Pulmonary artery endothelial cell (primary cell): ENCODE measurements around the gene CCDC33. TPM values are rescaled to one million over a fixed set of nuclear protein-coding genes. Genes with fewer than 3 reads are reported as not detected.

ENCODE experiments used
- DNase-seq: peaks from one replicate; pipeline ENCODE4 v3.0.0-alpha.2; 2011; ENCODE audit warnings: low read depth, low spot score
- total RNA-seq: library from RNA; depleted of rRNA; stranded (reverse); fragments of >200 nt; gene quantifications from 2 replicates; pipeline ENCODE4 v1.2.3, GENCODE V29; 2014

Gene CCDC33
- total RNA-seq, 1 donor from 2014 or later: not detected

DNA sequence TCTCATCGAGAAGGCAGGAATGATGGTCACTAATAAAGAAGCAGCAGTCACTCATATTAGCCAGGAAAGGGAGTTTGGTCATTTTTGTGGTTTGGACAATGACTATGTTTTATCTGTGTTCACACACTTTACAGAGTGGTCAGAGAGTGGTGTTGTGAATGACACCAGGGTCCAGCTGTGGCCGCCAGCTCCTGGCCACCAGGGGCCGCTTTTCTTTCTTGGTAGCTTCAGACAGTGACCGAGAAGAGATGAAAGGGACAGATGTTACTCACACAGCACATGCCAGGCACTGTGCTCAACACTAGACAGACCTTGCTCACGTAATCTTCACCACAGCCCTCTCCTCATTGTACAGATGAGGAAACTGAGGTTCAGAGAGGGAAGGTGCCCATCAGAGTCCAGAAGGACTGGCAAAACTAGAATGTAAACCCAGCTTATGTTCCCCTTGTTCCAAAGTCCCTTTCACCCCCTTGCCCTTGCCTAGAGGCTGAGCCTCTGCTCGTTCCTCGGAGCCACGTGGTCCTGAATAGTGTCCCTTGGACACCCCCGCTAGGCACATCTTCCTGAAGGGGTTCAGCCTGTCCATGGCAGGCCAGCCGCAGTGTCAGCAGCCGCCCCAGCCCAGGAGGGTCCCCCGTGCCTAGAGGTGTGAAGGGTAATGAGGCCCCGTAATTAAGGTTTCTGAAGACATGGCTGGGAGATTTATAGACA is 75.8 kb downstream of the CCDC33 start:
- no peak for DNase-seq

DNA sequence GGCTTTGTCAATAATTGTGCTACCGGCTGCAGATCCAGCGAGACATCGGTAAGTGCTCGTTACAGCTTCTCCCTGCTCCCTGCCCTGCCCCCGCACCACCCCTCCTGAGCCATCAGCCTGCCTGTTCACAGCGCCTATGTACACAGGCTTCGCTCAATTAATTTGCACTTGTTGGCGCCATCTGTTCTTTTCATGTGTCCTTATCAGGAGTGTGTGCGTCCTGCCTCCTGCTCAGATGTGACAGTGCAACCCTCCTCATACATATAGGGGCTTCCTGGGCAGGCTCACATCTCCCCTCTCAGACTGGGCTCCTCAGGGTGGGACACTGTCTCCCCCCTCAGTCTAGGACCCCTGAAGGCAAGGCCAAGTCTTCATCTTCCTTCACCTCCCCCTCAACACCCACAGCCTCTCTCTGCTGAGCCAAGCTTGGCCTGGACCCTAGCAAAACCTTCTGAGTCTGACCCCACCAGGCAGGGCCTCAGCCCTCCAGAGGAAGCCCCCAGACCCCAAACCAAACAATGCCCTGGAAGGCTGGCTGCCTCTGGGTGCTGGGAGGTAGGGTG is 76.4 kb downstream of the CCDC33 start:
- DNase-seq: no peak

DNA sequence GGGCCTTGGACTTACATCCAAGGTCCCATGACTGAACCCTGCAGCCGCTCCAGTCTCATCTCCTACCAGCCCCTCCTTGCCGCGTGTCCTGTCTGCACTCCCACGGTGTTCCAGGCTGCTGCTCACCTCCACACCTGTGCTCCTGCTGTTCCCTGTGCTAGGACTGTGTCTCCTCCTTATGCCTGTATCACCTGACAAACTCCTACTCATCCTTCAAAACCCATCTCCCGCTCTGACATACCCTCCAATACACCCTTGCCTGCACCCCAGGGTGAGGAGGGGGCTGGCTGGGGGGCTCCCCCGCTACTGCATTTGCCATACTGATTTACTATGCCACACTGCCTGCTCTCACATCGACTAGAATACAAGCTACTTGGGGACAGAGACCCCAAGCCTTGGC is 77.8 kb downstream of the CCDC33 start:
- DNase-seq: no peak

DNA sequence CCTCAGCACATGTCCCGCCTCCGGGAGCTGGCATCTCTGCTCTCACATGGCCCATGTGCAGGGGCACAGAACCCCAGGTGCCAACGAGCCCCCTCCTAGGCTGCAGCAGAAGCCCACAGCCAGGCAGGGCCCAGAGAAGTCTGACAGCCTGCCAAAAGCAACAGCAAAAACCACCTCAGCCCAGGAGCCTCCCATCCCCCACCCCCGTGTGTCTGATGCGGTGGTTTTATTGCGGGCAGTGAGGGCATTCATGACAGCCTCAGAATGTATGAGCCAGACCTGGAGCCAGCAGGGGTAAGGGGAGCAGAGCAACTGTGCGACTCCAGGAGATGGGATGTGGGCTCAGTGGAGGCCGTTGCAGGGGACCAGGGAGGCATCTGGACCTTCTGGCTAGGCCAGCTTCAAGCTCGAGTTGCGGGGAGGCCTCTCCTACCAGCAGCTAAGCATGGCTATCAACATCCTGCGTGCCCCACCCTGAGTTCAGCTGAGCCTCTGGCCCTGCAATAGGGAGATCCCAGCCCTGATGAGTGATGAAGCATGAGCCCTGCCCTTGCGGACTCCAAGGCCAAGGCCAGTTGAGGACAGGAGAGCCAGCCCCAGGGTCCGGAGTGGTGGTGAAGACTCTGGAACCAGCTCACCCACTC is 78.8 kb downstream of the CCDC33 start:
- DNase-seq: no peak

DNA sequence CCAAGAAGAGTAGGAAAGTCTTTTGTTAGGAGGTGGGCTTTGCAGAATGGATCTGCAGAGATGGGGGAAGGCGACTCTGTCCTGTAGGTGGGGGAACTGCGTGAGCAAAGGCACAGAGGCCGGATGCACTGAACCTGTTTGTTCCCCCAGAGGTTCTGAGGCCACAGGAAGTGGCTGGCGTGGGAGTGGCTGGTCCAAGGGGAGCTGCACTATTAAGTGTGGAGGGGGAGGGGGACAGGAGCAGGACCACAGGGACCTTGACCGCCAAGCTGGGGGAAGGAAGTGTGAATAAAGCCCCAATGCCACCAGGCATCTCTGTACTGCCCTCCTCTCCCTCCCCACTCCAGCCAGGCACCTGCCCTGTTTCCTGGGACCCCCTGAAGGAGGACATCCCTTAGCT is 79.5 kb downstream of the CCDC33 start:
- DNase-seq: no peak

DNA sequence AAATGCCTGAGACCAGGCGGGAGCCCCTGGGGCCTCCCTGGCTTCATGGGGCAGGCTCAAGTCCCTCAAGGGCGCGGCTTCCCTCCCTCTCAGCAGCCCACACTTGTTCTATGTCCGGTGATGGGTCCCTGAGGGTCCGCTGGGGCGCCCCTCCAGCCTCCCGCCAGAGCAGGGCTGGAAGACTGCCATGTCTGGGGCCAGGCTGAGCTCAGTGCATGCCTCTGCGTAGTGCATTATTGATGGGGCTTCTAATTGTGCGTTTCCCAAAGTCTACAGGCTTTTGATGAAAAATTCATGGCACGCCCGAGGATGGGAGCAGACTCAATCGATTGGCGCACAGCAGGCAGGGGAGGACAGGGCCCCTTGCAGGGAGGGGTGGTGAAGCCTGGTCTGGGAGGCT is 80.0 kb downstream of the CCDC33 start:
- DNase-seq: no peak

DNA sequence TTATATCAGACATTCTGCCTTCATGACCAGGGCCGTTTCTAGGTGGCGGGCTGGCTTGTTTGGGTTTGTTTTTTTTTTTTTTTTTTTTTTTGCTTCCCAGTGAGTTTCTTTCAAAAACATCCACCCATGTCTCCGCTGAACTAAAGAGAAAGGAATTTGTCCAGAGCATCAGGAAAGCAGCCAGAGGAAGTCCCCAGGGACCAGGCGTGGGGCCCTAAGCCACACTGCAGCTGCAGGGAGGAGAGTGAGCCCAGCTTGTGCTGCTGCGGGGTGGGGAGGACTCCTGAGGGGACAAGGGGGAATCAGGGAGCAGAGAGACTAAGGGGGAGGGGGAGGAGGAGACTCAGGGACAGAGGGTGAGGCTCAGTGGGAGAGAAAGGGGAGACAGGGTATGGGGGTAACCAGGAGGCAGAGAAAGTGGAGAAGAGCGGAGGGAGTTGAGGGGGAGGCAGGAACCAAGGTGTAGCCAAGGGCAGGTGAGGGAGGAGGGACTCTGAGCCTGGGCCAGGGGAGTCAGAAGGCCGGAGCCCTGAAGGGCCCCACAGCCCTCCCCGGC is 81.8 kb downstream of the CCDC33 start:
- no peak for DNase-seq

DNA sequence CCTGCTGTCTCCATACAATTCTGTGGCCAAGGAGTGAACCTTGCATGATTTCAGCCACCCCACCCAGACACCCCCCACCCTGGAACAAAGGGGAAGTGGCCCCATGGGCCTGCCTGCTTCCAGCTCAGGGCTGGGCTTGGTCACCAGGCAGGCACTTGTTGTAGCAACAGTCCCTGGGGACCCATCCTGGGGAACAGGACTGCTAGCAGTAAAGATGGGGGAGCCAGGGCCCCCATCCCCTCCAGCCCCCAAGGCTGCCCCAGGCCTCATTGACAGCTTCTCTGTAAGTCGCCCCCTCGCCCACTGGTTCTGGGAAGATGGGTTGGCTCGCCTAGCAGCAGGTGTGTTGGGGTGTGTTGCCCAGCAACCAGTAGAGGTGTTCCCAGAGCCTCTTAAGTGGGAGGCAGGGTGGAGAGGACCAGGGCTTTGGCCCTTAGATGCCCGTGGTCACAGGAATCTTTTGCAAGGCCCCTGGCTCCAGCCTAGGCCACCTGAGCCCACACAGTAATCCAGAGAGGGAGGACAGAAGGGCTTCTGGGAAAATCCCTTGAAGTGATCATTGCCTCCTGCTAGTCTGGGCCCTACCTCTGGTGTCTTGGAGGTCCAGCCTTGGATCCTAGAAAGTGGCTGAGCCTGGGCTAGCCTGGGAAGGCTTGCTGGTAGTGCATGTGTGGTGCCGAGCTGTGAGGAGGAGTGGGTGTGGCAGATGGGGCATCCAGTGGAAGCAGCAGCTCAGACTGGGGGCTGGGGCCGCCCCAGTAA is 82.4 kb downstream of the CCDC33 start:
- no peak for DNase-seq

DNA sequence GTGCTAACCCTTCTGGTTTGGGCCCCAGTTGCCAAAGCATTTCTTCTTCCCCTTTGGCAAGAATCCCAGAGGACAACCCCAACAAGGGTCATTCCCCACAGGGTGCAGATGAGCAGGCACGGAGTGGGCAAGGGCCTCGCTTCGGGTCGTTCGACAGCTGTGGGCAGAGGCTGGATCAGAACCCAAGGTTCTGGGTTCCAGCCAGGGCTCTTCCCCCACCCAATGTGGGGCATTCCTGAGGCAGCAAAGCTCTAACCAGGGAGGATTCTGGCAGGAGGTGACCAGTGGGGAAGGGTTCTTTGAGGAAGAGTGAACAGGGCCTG is 83.0 kb downstream of the CCDC33 start:
- no peak for DNase-seq

DNA sequence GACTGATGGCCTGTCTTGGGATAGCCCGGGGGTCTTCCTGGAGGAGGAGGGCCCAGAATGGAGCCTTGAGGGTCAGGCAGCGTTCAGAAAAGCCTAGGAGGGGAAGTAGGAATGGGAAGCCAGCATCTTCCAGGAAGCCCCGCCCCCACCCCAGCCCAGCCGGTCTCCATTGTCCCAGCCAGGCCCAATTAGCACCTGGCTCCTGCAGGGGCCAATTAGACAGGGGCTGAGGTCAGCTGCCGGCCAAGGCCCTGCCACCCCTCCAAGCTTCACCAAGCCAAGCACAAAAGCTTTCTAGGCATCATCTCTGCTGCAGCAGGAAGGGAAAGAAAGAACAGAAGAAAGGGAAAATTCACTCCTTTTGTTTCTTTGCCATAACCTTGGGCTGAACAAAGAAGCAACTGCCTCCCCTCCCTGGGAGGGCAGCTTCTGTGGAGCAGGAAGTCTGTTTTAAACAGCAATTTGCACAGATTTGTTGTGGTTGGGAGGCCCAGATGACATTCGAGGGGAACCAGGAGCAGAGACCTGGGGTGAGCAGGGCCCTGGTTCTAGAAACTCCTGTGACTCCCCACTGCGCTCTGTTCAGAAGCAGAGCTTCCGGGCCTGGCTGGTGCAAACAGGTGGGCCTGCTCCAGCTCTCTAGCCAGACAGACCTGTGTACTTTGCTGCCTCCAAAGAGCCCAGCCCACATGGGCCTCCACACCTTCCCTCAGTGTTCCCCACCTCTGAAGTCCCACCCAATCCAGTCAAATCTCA is 83.6 kb downstream of the CCDC33 start:
- DNase-seq: no peak

DNA sequence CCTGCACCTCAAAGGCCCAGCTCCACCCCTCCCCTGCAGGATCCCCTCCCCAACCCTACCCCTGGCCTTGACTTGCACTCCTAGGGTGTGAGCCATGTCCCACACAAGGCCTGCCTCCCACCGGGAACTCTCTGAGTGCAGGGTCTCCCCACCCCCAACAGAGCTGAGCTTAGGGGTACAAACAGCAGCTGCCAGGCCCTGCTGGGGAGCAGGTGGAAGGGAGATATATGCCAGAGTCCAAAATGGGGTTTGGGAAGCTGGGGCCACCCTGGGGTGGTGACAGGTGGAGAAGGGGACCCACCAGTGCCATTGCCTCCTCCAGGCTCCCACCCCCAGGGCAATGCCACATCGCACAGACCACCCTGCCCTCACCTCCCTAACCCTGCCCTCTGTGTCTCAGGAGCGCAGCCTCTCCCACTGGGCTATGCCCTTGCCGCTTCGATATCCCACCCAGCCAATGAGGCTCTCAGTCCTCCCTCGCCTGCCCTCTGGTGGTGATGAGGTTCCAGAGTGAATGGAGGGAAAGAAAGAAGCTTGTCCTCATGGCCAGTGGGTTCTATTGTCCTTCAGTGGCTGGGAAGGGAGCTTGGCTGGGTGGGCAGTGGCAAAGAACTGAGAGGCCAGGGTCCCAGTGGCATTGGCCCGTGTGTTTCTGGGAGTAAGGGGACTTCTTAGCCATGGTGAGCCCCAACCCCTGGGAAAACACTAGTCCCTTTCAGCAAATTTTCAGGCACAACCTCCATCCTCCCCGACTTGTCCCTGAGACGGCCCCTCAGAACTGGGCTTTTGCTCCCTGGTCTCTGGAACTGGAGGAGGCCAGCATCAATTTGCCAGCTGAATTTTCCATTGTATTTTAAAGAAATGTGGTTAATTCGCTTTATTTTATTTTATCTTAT is 84.5 kb downstream of the CCDC33 start:
- no peak for DNase-seq

DNA sequence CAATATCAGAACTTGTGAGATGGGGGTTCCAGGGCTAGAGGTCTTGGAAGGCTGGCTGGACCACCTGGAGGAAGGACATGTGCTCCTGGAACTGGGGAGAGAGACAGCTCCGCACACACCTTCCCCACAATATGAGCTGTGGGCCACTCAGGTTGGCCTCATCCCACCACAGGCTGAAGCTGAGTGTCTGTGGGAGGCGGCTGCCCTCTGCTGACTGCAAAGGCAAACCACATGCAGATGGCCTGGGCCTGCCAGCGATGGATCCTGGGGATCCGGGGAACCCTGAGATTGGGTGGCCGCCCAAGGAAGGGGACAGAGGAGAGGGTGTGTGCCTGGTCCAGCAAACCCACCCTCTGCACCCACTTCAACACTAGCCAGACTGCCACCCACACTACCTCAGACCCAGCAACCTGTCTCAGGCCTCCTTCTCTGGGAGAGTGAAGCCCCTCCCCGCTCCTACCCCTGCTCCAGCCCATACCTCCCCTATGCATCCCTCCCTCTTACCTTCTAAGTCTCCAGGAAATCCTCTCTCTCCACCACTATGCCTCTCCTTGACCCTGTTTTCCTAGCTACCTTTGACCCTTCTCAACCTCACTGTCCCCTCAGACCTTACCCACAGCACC is 86.5 kb downstream of the CCDC33 start:
- DNase-seq: no peak

DNA sequence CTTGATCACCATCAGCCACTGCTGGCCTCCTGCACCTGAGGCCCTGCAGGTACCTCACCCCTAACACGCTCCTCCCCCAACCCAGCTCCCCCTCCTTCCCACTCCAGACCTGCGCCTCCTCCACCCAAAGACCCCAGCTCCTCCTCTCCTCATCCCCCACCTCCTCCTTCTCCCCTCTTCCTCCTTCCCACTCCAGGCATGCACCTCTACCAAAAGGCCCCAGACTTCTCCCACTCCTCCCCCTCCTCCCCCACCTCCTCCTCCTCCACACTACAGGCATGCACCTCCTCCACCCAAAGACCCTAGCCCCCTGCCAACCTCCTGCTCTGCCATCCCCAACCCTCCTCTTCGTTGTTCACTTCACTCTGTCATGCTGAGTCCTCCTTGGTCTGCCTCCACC is 88.6 kb downstream of the CCDC33 start:
- no peak for DNase-seq

DNA sequence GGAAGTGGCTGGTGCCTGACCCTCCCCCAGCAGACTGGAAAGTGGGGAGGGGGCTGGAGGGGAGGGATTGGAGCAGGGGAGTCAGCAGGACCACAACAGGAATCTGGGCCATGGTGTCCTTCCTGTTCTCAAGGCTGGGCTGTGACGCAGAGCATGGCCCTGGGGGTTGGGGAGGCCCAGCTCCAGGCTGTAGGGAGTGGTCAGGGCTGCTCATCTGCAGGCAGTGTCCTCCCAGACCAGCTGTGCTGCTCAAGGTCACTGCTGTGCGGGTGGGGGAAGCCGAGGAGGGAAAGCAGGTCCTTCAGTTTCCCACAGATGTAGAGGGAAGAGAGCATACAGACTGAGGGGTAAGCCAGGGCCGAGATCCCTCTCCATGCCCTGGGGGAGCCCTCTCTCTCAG is 90.6 kb downstream of the CCDC33 start:
- DNase-seq: no peak

DNA sequence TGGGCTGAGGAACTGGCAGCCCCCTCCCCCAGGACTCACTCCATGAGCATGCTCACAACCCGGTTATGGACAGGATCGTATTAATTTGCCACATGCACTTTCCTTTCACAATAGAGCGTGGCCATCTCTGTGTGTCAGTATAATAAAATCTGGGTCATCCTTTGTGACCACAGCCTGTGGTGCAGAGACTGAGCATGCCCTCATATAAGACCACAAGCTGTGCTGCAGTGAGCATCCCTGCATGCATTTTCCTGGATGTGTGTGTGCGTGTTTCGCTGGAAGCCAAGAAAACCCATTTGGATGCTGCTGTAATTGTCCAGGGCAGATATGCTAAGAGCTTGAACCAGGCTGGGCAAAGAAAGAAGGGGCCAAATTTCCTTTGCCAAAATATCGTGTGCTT is 91.6 kb downstream of the CCDC33 start:
- no peak for DNase-seq

DNA sequence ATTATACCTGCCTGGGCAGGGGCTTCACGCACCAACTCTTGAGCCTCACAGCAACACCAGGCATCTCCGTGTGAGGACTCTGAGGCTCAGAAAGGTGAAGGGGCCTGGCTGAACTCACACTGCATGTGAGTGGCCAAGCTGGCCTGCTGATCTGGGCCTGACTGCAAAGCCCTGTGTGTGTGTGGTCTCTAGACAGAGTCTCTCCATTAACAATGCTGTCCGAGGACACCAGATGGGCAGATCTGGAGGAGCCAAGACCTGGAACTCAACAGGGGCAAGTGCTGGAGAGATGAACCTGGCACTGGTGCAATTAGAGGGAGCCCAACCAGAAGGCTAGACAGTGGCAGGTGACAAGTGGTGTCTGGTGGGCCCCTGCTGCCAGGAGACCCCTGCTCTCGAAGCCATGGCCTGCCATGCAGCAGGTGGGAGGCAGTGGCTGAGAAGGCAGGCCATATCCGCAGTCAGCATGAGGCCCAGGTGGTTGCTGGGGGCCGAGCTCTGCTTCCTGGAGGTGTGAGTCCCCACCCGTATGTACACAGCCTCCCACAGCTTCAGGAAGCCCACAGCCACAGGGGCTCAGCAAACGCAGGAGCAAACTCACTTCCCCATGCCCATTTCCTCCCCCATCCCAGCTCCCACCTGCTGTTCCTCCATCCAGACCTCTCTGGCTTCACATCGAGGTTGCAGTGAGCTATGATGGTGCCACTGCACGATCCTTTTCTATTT is 92.4 kb downstream of the CCDC33 start:
- DNase-seq: no peak

DNA sequence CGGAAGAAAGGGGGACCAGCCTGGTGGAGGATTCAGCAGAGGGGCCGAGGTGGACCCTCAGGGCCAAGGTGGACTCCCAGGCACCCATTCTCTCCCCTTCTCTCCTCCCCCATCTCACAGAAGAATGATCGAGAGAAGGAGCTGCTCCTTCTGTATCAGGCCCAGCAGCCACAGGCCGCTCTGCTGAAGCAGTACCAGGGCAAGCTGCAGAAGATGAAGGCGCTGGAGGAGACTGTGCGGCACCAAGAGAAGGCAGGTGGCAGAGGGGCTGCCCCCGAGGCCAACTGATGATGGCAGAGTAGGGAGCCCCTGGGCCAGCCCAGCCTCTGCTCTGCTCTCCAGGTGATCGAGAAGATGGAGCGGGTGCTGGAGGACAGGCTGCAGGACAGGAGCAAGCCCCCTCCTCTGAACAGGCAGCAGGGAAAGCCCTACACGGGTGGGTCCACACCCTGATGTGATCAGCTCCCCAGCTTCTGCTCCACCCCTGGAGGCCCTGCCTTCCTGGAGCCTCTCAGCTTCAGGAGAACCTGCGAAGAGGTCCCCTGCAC is 94.8 kb downstream of the CCDC33 start:
- no peak for DNase-seq

DNA sequence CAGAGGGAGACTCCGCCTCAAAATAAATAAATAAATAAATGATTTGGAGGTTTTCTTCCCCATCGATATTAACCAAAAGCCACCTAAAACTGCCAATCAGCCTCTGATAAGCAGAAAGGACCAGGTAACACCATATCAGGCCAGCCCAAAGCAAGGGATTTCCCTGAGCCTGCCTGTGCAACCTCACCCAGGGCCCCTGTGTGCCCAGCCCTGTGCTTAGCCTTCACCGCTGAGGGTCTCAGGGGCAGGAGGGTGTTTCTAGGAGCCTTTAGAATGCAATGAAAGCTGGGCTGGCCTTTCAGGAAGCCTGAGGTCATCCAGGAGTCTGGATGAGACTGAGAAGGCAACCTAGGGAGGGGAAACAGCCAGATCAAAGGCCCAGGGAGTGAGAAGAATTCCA is 95.9 kb downstream of the CCDC33 start:
- no peak for DNase-seq

DNA sequence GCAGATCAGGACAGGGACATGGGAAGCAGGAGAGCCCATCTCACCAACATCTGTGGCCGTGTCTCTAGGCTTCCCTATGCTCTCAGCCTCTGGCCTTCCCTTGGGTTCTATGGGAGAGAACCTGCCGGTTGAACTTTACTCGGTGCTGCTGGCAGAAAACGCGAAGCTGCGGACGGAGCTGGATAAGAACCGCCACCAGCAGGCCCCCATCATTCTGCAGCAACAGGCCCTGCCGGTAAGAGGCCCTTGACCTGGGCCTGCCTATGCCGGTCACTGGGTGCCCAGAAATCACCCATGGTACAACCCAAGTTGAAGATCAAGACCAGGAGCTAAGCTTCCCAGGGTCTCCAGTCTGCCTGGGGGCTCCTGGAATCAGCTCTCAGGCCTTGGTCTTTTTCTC is 96.5 kb downstream of the CCDC33 start:
- no peak for DNase-seq
